GM12878 (cell line): Measurements from ENCODE around the gene PRDM15.

Experiments
- CHD2 ChIP-seq: IDR thresholded peaks from 2 replicates; pipeline ENCODE4 v1.6.1; 2011; ENCODE audit warnings: low read depth, low read length, improper control_type of control experiment, borderline replicate concordance
- CREB1 ChIP-seq: IDR thresholded peaks from 2 replicates; pipeline ENCODE4 v1.6.1; 2012; ENCODE audit warnings: low read depth, mild to moderate bottlenecking, inconsistent platforms
- EZH2 ChIP-seq: IDR thresholded peaks from 2 replicates; pipeline ENCODE4 v1.6.1; 2012; ENCODE audit warnings: low read depth, mild to moderate bottlenecking, control low read depth, inconsistent platforms, low read length, borderline replicate concordance; ENCODE audit not compliant: control insufficient read depth
- GABPA ChIP-seq: IDR thresholded peaks from 2 replicates; pipeline ENCODE4 v1.6.1; 2014; ENCODE audit warnings: antibody characterized with exemption, low read depth, mild to moderate bottlenecking, inconsistent platforms
- MEF2B ChIP-seq: fragments of 450-650 bp; IDR thresholded peaks from 2 replicates; pipeline ENCODE4 v1.6.1; 2018; ENCODE audit warnings: mild to moderate bottlenecking, moderate library complexity; ENCODE audit not compliant: partially characterized antibody, poor library complexity, severe bottlenecking
- PAX8 ChIP-seq: fragments of 450-650 bp; IDR thresholded peaks from 2 replicates; pipeline ENCODE4 v1.6.1; 2017; ENCODE audit warnings: mild to moderate bottlenecking, moderate library complexity
- SREBF2 ChIP-seq: IDR thresholded peaks from 2 replicates; pipeline ENCODE4 v1.6.1; 2012; ENCODE audit warnings: mild to moderate bottlenecking, low read length
- TF ChIP-seq, protein P1 (sequence below): IDR thresholded peaks from 2 replicates; pipeline ENCODE4 v1.6.1; 2012; ENCODE audit warnings: low read depth, low read length, improper control_type of control experiment

DNA sequence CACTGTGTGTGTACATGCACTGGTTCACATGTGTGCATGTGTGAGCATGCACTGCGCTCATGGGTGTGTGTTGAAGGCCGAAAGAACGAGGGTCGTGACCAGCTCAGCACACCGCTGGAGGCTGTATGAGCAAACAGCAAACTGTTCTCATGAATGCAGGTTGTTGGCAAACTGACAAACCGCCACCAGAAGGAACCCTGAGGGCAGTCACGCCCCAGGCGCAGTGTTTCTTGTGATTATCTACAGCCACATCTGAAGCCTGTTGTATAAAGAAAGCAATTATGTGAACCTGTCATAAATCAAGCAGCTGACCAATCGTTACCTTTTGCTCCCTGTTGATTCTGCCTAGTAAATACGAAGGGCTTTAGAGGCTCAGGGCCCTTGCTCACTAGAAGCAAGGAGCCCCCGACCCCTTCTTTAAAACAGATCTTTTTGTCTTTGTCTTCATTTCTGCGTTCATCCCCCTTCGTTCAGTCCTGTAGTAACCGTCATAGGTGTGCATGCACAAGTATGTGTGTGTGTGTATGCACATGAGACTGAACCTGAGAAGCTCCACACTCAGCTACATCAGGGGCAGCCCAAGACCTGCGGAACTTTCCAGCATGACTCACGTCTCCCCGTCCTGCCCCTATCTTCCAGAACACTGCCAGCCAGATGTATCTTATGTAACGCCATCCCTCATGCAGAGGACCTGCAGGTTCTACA lies 95.5 kb downstream of the PRDM15 start:
- TF ChIP-seq SREBF2 (no peak), GABPA (no peak), PAX8 (no peak), CHD2 (no peak), MEF2B (no peak), EZH2 (no peak), CREB1 (no peak)
- TF ChIP-seq, protein P1, sequence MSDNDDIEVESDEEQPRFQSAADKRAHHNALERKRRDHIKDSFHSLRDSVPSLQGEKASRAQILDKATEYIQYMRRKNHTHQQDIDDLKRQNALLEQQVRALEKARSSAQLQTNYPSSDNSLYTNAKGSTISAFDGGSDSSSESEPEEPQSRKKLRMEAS: no peak
